Hepatocyte (in vitro differentiated cells): ENCODE results near the gene KLHDC8A.

Experiments used
- EZH2 ChIP-seq: fragments of 200-600 bp; sonication (generic); IDR thresholded peaks from 2 replicates; pipeline ENCODE4 v1.6.1; 2016; ENCODE audit warnings: antibody characterized with exemption, mild to moderate bottlenecking, borderline replicate concordance
- EZH2phosphoT487 ChIP-seq: fragments of 200-600 bp; sonication (generic); IDR thresholded peaks from one replicate; pipeline ENCODE4 v1.6.1; 2018; ENCODE audit warnings: antibody characterized with exemption, mild to moderate bottlenecking, low read depth, moderate library complexity; ENCODE audit not compliant: unreplicated experiment, severe bottlenecking
- TF ChIP-seq, protein P1 (sequence below): fragments of 200-600 bp; sonication (generic); IDR thresholded peaks from 2 replicates; pipeline ENCODE4 v1.5.1; 2016; ENCODE audit warnings: antibody characterized with exemption, mild to moderate bottlenecking; ENCODE audit not compliant: poor library complexity

DNA sequence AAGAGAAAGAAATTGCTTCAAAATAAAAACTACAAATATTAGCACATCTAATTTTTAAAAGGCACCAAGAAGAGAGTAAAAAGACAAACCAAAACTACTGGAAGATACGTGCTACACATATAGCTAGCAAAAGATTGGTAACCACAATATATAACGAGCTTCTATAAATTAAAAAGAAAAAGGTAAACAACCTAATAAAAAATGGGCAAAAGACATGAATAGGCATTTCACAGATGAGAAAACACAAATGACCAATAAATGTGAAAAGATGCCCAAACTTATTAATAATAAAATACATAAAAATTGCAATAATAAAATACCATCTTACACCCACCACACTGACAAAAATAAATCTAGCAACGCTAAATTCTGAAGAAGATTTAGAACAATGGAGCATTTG is 38.9 kb upstream of the KLHDC8A start:
- TF ChIP-seq, protein P1, sequence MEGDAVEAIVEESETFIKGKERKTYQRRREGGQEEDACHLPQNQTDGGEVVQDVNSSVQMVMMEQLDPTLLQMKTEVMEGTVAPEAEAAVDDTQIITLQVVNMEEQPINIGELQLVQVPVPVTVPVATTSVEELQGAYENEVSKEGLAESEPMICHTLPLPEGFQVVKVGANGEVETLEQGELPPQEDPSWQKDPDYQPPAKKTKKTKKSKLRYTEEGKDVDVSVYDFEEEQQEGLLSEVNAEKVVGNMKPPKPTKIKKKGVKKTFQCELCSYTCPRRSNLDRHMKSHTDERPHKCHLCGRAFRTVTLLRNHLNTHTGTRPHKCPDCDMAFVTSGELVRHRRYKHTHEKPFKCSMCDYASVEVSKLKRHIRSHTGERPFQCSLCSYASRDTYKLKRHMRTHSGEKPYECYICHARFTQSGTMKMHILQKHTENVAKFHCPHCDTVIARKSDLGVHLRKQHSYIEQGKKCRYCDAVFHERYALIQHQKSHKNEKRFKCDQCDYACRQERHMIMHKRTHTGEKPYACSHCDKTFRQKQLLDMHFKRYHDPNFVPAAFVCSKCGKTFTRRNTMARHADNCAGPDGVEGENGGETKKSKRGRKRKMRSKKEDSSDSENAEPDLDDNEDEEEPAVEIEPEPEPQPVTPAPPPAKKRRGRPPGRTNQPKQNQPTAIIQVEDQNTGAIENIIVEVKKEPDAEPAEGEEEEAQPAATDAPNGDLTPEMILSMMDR, result no peak
- no peak for TF ChIP-seq EZH2
- TF ChIP-seq EZH2phosphoT487, result no peak
